SK-N-MC (cell line): ENCODE measurements around the gene SIL1.

Experiments used
- EZH2 ChIP-seq: fragments of 200-600 bp; sonication (generic); IDR thresholded peaks from one replicate; pipeline ENCODE4 v1.6.1; 2017; ENCODE audit warnings: antibody characterized with exemption
- FOXP2 ChIP-seq: optimal IDR thresholded peaks from 2 replicates; pipeline ENCODE3; 2011; ENCODE audit warnings: mild to moderate bottlenecking, moderate library complexity; ENCODE audit not compliant: insufficient read depth; ENCODE audit errors: extremely low read length, control extremely low read depth
- POLR2AphosphoS5 ChIP-seq: IDR thresholded peaks from 2 replicates; pipeline ENCODE4 v1.6.1; 2012; ENCODE audit warnings: mild to moderate bottlenecking, low read depth, low read length, borderline replicate concordance

DNA sequence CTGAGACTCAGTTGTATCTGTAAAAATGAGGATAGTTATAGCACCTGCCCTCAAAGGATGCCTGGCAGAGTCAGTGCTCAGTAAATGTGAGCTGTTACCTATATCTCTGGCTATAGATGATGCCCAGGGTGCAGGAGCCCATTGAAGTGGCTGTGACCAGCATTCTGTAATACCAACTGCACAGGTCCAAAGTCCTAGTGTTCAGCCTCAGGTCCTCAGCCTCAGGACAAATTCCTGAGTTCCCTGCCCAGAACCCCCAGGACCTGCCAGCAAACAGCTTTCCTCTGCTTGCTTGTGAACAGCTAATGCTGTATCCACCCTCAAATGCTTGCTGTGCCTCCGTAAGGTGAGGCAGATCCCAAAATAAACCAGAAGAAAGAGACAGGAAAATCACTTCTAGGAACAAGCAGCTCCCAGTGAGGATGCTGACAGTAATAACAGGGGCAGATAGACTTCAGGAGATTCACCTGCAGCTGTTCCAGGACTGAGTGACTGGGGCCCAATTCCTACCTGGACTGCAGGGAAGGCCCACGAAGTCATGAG lies 80.8 kb downstream of the SIL1 start:
- TF ChIP-seq EZH2 (no peak), POLR2AphosphoS5 (no peak), FOXP2 (no peak)
